Natural killer cell treated with Interleukin-12 subunit alpha and Interleukin-12 subunit beta and Interleukin-15 and Interleukin-18, amount 100 ng/mL, for 72 hours (primary cell): ENCODE results near the gene TMUB1. TPM values are rescaled to one million over a fixed set of nuclear protein-coding genes. Genes with fewer than 3 reads are reported as not detected.
A peak's percentile ranks its signal among the peaks of the same experiment; 100 is the strongest.

Experiments
- ATAC-seq, 2 donors: fragments of 150-1000 bp; cut with Tn5 transposase in 1 of 2; sonication (Bioruptor Pico), chemical (Tn5 transposase) in 1 of 2; 2 replicates each; pipeline ENCODE4 v1.10.0; 2021
- DNase-seq: peaks from one replicate; pipeline ENCODE4 v3.0.0; 2022; ENCODE audit warnings: low spot score
- H3K27ac Mint-ChIP-seq, 2 donors: 1 replicate in 1 of 2; 2 replicates in 1 of 2; pipeline ENCODE4 v1.8.0; 2022; ENCODE audit warnings: mixed read lengths in 2 of 2, mild to moderate bottlenecking in 1 of 2, moderate library complexity in 1 of 2
- H3K27me3 Mint-ChIP-seq, 2 donors: 1 replicate in 1 of 2; 2 replicates in 1 of 2; pipeline ENCODE4 v1.8.0; 2022; ENCODE audit warnings: mixed read lengths in 2 of 2
- H3K36me3 Mint-ChIP-seq: one replicate; pipeline ENCODE4 v1.8.0; 2022; ENCODE audit warnings: mixed read lengths
- H3K4me1 Mint-ChIP-seq, 2 donors: 1 replicate in 1 of 2; 2 replicates in 1 of 2; pipeline ENCODE4 v1.8.0; 2022; ENCODE audit warnings: low read depth in 2 of 2, mixed read lengths in 2 of 2, mild to moderate bottlenecking in 1 of 2
- H3K4me3 Mint-ChIP-seq: one replicate; pipeline ENCODE4 v1.8.0; 2022; ENCODE audit warnings: mixed read lengths
- H3K9me3 Mint-ChIP-seq: 2 replicates; pipeline ENCODE4 v1.8.0; 2022; ENCODE audit warnings: mixed read lengths
- total RNA-seq, 2 donors: library from RNA; stranded (reverse); gene quantifications; one replicate each; pipeline ENCODE4 v1.2.3, GENCODE V29; 2022

Gene TMUB1
- total RNA-seq, 2 donors from 2014 or later, result 65.5 to 73.1 TPM

GRCh38 chr7:151101621-151102396 lies 18.5 kb upstream of the TMUB1 start:
- no peaks in the 10 kb centered on the region for H3K9me3 Mint-ChIP-seq
- no peak overlapping the region for H3K27ac Mint-ChIP-seq
- no peaks in the 10 kb centered on the region for H3K4me1 Mint-ChIP-seq
- no peaks in the 10 kb centered on the region for H3K27me3 Mint-ChIP-seq
- DNase-seq (no peak), ATAC-seq (no peak)
- H3K4me3 Mint-ChIP-seq, result no peak overlapping the region
- H3K36me3 Mint-ChIP-seq, result no peaks in the 10 kb centered on the region

- Mint-ChIP-seq H3K36me3 (no peaks in the 10 kb centered on the region), H3K27ac (no peak overlapping the region), H3K9me3 (no peaks in the 10 kb centered on the region), H3K4me3 (no peak overlapping the region), H3K4me1 (no peaks in the 10 kb centered on the region), H3K27me3 (no peaks in the 10 kb centered on the region)
- no peak for DNase-seq
- ATAC-seq, result peak in 1 of 2 donors; percentile 25
Measured at GRCh38 chr7:151100921-151101320, 17.6 kb upstream of the TMUB1 start.

GRCh38 chr7:151099486-151100211 lies 16.4 kb upstream of the TMUB1 start:
- Mint-ChIP-seq H3K27ac (no peak overlapping the region), H3K4me1 (peaks cover 0 to 2% of the 10 kb centered on the region in 2 donors), H3K27me3 (no peaks in the 10 kb centered on the region), H3K9me3 (no peaks in the 10 kb centered on the region), H3K36me3 (no peaks in the 10 kb centered on the region), H3K4me3 (no peak overlapping the region)
- no peak for DNase-seq
- no peak for ATAC-seq

GRCh38 chr7:151095828-151096475 lies 12.7 kb upstream of the TMUB1 start:
- no peaks in the 10 kb centered on the region for H3K9me3 Mint-ChIP-seq
- no peaks in the 10 kb centered on the region for H3K36me3 Mint-ChIP-seq
- ATAC-seq (no peak), DNase-seq (no peak)
- H3K4me1 Mint-ChIP-seq, result peaks cover 0 to 6% of the 10 kb centered on the region in 2 donors
- no peak overlapping the region for H3K27ac Mint-ChIP-seq
- no peaks in the 10 kb centered on the region for H3K27me3 Mint-ChIP-seq
- no peak overlapping the region for H3K4me3 Mint-ChIP-seq

GRCh38 chr7:151095123-151095797 lies 12.0 kb upstream of the TMUB1 start:
- no peak for DNase-seq
- H3K27ac Mint-ChIP-seq, result no peak overlapping the region
- no peak overlapping the region for H3K4me3 Mint-ChIP-seq
- ATAC-seq, result no peak
- H3K27me3 Mint-ChIP-seq, result no peaks in the 10 kb centered on the region
- peaks cover 0 to 6% of the 10 kb centered on the region in 2 donors for H3K4me1 Mint-ChIP-seq
- H3K36me3 Mint-ChIP-seq, result no peaks in the 10 kb centered on the region
- H3K9me3 Mint-ChIP-seq, result no peaks in the 10 kb centered on the region

- peaks cover under 1 to 8% of the 10 kb centered on the region in 2 donors for H3K4me1 Mint-ChIP-seq
- H3K27me3 Mint-ChIP-seq, result no peaks in the 10 kb centered on the region
- no peak overlapping the region for H3K4me3 Mint-ChIP-seq
- no peak overlapping the region for H3K27ac Mint-ChIP-seq
- H3K9me3 Mint-ChIP-seq, result no peaks in the 10 kb centered on the region
- DNase-seq, result no peak
- no peak for ATAC-seq
- no peaks in the 10 kb centered on the region for H3K36me3 Mint-ChIP-seq
Measured at GRCh38 chr7:151094675-151095074, 11.4 kb upstream of the TMUB1 start.

- DNase-seq (no peak), ATAC-seq (no peak)
- Mint-ChIP-seq H3K4me3 (no peak overlapping the region), H3K4me1 (peaks cover 10 to 16% of the 10 kb centered on the region in 2 donors), H3K36me3 (no peaks in the 10 kb centered on the region), H3K27ac (no peak overlapping the region), H3K27me3 (no peaks in the 10 kb centered on the region), H3K9me3 (no peaks in the 10 kb centered on the region)
Measured at GRCh38 chr7:151093748-151094147, 10.5 kb upstream of the TMUB1 start.

- Mint-ChIP-seq H3K27me3 (no peaks in the 10 kb centered on the region), H3K4me3 (no peak overlapping the region), H3K27ac (no peak overlapping the region), H3K4me1 (peaks cover 16 to 20% of the 10 kb centered on the region in 2 donors), H3K36me3 (no peaks in the 10 kb centered on the region), H3K9me3 (no peaks in the 10 kb centered on the region)
- ATAC-seq (no peak), DNase-seq (no peak)
Measured at GRCh38 chr7:151091988-151092387, 8.7 kb upstream of the TMUB1 start.

- ATAC-seq, result no peak
- no peak overlapping the region for H3K27ac Mint-ChIP-seq
- peaks cover 16 to 20% of the 10 kb centered on the region in 2 donors for H3K4me1 Mint-ChIP-seq
- no peaks in the 10 kb centered on the region for H3K9me3 Mint-ChIP-seq
- H3K4me3 Mint-ChIP-seq, result no peak overlapping the region
- no peak for DNase-seq
- H3K27me3 Mint-ChIP-seq, result no peaks in the 10 kb centered on the region
- H3K36me3 Mint-ChIP-seq, result no peaks in the 10 kb centered on the region
Measured at GRCh38 chr7:151091431-151091830, 8.1 kb upstream of the TMUB1 start.

GRCh38 chr7:151091003-151091402 lies 7.7 kb upstream of the TMUB1 start:
- Mint-ChIP-seq H3K36me3 (no peaks in the 10 kb centered on the region), H3K9me3 (no peaks in the 10 kb centered on the region), H3K27ac (no peak overlapping the region)

GRCh38 chr7:151089893-151090730 lies 6.8 kb upstream of the TMUB1 start:
- no peak for DNase-seq
- H3K36me3 Mint-ChIP-seq, result no peaks in the 10 kb centered on the region
- no peak overlapping the region for H3K4me3 Mint-ChIP-seq
- H3K4me1 Mint-ChIP-seq, result peaks cover 24 to 28% of the 10 kb centered on the region in 2 donors
- H3K27ac Mint-ChIP-seq, result no peak overlapping the region
- ATAC-seq, result no peak
- peaks cover 0 to 2% of the 10 kb centered on the region in 2 donors for H3K27me3 Mint-ChIP-seq
- H3K9me3 Mint-ChIP-seq, result no peaks in the 10 kb centered on the region

More at GRCh38 chr7:151091003-151091402, 7.7 kb upstream of the TMUB1 start:
- H3K4me1 Mint-ChIP-seq, result peaks cover 17 to 20% of the 10 kb centered on the region in 2 donors
- DNase-seq (no peak), ATAC-seq (no peak)
- no peaks in the 10 kb centered on the region for H3K27me3 Mint-ChIP-seq
- no peak overlapping the region for H3K4me3 Mint-ChIP-seq

GRCh38 chr7:151088856-151089699 lies 5.8 kb upstream of the TMUB1 start:
- H3K4me3 Mint-ChIP-seq, result peak overlapping the region; percentile 69
- peaks cover 31 to 32% of the 10 kb centered on the region in 2 donors for H3K4me1 Mint-ChIP-seq
- ATAC-seq, result no peak

More at GRCh38 chr7:151088856-151089699, 5.8 kb upstream of the TMUB1 start:
- DNase-seq, result no peak
- Mint-ChIP-seq H3K36me3 (no peaks in the 10 kb centered on the region), H3K27ac (peak overlapping the region; percentile 22 to 42), H3K9me3 (no peaks in the 10 kb centered on the region), H3K27me3 (peaks cover 0 to 3% of the 10 kb centered on the region in 2 donors)
